ENCODE results near the gene RNU6-8. TPM values are rescaled to one million over a fixed set of nuclear protein-coding genes. Genes with fewer than 3 reads are reported as not detected.

RNU6-8 gene
- total RNA-seq, 4 donors from 2014 or later: not detected

GRCh38 chr14:32183151-32184058 lies 19.7 kb downstream of the RNU6-8 start:
- no peak for DNase-seq
- no peak overlapping the region for H3K4me3 ChIP-seq
- WGBS, 2 donors (ENCODE audit: low coverage in 1 of 2): 18 to 51% methylated on average over 2 of the region's 2 CpGs
- H3K36me3 ChIP-seq: no peaks in the 10 kb centered on the region
- intact Hi-C loops (cut with DNase I; ENCODE audit: low total_unique reads) (no loop called here), in situ Hi-C loops (cut with MboI; ENCODE audit: low pct_ligation_motif_present in 1 of 4, low pct_unique_long_range_greater_than_20kb in 1 of 4, low sequenced_read_pairs in 3 of 4) (no loop called here)
- H3K27ac ChIP-seq: no peak overlapping the region
- TF ChIP-seq POLR2AphosphoS5 (IDR thresholded peaks at IDR 0.05) (no peak), EP300 (IDR thresholded peaks at IDR 0.05; ENCODE audit: low read depth) (no peak), POLR2A (IDR thresholded peaks at IDR 0.05) (no peak)
- TF ChIP-seq, protein P1, sequence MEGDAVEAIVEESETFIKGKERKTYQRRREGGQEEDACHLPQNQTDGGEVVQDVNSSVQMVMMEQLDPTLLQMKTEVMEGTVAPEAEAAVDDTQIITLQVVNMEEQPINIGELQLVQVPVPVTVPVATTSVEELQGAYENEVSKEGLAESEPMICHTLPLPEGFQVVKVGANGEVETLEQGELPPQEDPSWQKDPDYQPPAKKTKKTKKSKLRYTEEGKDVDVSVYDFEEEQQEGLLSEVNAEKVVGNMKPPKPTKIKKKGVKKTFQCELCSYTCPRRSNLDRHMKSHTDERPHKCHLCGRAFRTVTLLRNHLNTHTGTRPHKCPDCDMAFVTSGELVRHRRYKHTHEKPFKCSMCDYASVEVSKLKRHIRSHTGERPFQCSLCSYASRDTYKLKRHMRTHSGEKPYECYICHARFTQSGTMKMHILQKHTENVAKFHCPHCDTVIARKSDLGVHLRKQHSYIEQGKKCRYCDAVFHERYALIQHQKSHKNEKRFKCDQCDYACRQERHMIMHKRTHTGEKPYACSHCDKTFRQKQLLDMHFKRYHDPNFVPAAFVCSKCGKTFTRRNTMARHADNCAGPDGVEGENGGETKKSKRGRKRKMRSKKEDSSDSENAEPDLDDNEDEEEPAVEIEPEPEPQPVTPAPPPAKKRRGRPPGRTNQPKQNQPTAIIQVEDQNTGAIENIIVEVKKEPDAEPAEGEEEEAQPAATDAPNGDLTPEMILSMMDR (IDR thresholded peaks at IDR 0.05): no peak
- H3K27me3 ChIP-seq: no peaks in the 10 kb centered on the region
- H3K4me1 ChIP-seq: no peaks in the 10 kb centered on the region
- H3K9me3 ChIP-seq: peaks cover 6 to 10% of the 10 kb centered on the region in 2 donors

- no peak overlapping the region for H3K27ac ChIP-seq
- in situ Hi-C loops (cut with MboI; ENCODE audit: low pct_ligation_motif_present in 1 of 4, low pct_unique_long_range_greater_than_20kb in 1 of 4, low sequenced_read_pairs in 3 of 4): no loop called here
Observed at GRCh38 chr14:32171469-32171868, 31.6 kb downstream of the RNU6-8 start.

DNA sequence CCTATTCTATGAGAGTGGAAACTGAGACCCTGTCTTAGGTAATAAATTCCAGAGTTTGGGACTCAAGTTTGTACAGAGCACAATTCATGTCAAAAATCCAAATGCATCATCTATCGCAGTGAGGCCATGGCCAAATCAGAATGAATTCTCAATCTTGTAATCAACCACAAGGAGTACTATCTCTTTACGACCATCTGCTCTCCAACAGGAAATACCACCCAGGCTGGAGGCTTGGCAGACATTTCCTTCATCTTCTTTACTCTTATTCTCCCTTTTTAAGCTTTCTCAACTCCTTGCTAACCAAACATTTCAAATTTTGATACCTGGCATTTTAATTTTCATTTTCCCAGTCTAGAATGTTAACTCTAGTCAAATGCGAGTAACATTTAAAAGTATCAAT lies 33.9 kb downstream of the RNU6-8 start:
- no peaks in the 10 kb centered on the region for H3K4me1 ChIP-seq
- no peaks in the 10 kb centered on the region for H3K27me3 ChIP-seq
- TF ChIP-seq, protein P1 (IDR thresholded peaks at IDR 0.05): no peak
- TF ChIP-seq POLR2A (IDR thresholded peaks at IDR 0.05): no peak
- TF ChIP-seq EP300 (IDR thresholded peaks at IDR 0.05; ENCODE audit: low read depth): no peak
- TF ChIP-seq POLR2AphosphoS5 (IDR thresholded peaks at IDR 0.05): no peak
- no peaks in the 10 kb centered on the region for H3K36me3 ChIP-seq
- no peak overlapping the region for H3K27ac ChIP-seq
- WGBS, 2 donors (ENCODE audit: low coverage in 1 of 2): 77 to 89% methylated on average over 3 of the region's 3 CpGs
- H3K4me3 ChIP-seq: no peak overlapping the region
- DNase-seq: no peak
- in situ Hi-C loops (cut with MboI; ENCODE audit: low pct_ligation_motif_present in 1 of 4, low pct_unique_long_range_greater_than_20kb in 1 of 4, low sequenced_read_pairs in 3 of 4): no loop called here
- intact Hi-C loops (cut with DNase I; ENCODE audit: low total_unique reads): no loop called here
- no peaks in the 10 kb centered on the region for H3K9me3 ChIP-seq

More at GRCh38 chr14:32171469-32171868, 31.6 kb downstream of the RNU6-8 start:
- Histone ChIP-seq H3K36me3 (no peaks in the 10 kb centered on the region), H3K4me1 (no peaks in the 10 kb centered on the region), H3K4me3 (no peak overlapping the region), H3K27me3 (no peaks in the 10 kb centered on the region), H3K9me3 (no peaks in the 10 kb centered on the region)
- WGBS, 2 donors (ENCODE audit: low coverage in 1 of 2): 78 to 90% methylated on average over 5 of the region's 5 CpGs
- DNase-seq: no peak
- TF ChIP-seq, protein P1 (IDR thresholded peaks at IDR 0.05): no peak
- TF ChIP-seq EP300 (IDR thresholded peaks at IDR 0.05; ENCODE audit: low read depth): no peak
- no peak for TF ChIP-seq POLR2A (IDR thresholded peaks at IDR 0.05)
- TF ChIP-seq POLR2AphosphoS5 (IDR thresholded peaks at IDR 0.05): no peak
- intact Hi-C loops (cut with DNase I; ENCODE audit: low total_unique reads): no loop called here

DNA sequence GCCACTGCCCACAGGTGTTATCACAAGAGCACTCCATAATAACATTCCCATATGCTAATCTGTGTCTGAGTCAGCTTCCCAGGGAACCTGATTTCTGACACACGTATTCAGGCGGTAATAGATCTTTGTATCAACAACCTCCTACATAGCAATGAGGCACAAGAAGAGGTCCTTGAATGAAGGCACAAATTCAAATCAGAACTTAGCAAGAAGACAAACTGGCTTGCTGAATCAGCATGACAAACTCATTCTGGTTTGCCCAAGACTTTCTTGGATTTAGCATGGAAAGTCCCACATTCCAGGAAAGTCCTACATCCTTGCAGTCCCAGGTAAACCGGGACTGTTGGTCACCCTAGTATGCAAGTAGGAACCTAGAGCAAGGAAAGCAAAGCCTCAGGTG lies 35.2 kb downstream of the RNU6-8 start:
- in situ Hi-C loops (cut with MboI; ENCODE audit: low pct_ligation_motif_present in 1 of 4, low pct_unique_long_range_greater_than_20kb in 1 of 4, low sequenced_read_pairs in 3 of 4): no loop called here
- WGBS, 2 donors (ENCODE audit: low coverage in 1 of 2): 90% methylated on average over 3 of the region's 3 CpGs; no CpG with 5 or more reads in 1 of the 2 donors
- H3K4me3 ChIP-seq: no peak overlapping the region
- no peaks in the 10 kb centered on the region for H3K9me3 ChIP-seq
- H3K36me3 ChIP-seq: no peaks in the 10 kb centered on the region
- H3K27me3 ChIP-seq: no peaks in the 10 kb centered on the region
- TF ChIP-seq, protein P1 (IDR thresholded peaks at IDR 0.05): no peak
- no peak for TF ChIP-seq EP300 (IDR thresholded peaks at IDR 0.05; ENCODE audit: low read depth)
- DNase-seq: no peak
- no peak overlapping the region for H3K27ac ChIP-seq
- intact Hi-C loops (cut with DNase I; ENCODE audit: low total_unique reads): no loop called here
- no peaks in the 10 kb centered on the region for H3K4me1 ChIP-seq
